GM19468 (cell line): ENCODE results near the gene ZRANB3.

Experiments used
- ATAC-seq: cut with Tn5 transposase; IDR thresholded peaks from one replicate; pipeline ENCODE4 v1.9.1; 2021; ENCODE audit warnings: mild to moderate bottlenecking, moderate library complexity, moderate number of reproducible peaks; ENCODE audit not compliant: unreplicated experiment; ENCODE audit errors: extremely low read depth

The ZRANB3 gene

DNA sequence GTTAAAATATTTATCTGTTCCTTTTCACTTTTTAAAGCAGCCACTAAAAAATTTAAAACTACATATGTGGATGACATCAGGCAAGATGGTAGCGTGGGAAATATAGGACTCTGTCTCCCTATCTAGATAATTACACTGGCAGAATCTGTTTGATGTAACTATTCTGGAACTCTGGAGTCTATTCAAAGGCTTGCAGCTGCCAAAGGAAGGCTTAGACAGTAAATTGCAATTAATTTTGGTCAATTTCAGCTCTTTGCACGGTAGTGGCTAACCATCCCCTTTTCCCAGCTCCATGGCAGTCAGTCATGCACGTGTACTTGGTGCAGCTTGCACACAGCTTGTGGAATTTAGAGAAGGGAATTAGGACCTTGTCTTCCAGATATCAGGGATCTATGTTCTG lies 343.7 kb downstream of the ZRANB3 start:
- no peak for ATAC-seq

DNA sequence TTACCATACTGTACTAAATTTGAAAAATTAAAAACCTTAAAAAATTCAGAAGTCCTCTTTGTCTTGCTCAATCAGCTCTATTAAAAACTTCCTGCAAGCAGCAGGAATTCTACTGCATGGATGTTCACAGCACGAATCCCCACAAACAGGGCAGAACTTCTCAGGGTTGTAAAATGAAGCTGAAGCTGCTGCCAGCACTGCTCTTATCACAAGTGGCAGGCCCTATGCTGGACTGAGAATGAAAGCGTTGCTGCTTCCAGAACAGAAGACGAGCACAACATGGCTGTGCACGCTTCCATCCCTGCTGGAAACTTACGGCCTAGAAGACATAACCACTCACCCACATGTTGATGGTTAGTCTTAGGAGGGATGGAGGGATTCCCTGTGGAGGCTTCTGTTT lies 345.0 kb downstream of the ZRANB3 start:
- no peak for ATAC-seq

DNA sequence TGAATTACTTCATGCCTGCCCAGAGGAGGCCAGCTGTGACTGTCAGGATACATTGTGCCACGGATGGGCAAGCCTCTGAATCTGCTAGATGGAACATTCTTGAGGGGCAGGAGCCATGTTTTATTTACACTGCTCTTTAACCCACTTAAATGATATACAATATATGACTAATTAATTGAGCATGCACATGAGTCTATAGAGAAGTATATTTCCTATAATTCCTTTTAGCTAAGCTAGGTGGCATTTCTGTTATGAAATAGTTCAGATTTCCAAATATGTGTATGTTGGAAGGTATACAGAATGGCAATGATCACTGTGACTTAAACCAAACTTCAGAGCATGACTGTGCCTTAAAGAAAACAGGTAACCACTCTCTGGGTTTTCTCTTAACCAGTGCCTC lies 347.2 kb downstream of the ZRANB3 start:
- no peak for ATAC-seq

DNA sequence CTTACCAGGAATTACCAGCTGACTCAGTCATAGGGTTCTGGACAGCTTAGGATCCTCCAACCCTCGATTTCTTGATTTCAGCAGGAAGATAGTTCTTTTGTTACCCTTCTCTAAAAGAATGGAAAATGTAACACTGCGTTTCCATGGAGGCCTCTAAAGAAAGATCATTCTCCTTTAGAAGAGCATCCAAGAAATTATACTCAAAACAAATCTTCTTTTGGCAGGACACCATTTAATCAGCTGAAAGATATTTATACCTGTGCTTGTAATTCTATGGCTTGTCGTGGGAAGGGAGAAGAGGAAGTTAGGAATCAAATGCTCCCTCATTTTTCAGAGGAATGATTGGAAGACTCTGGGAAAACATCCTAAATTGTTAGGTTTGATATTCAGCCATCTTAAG lies 348.4 kb downstream of the ZRANB3 start:
- ATAC-seq: no peak

DNA sequence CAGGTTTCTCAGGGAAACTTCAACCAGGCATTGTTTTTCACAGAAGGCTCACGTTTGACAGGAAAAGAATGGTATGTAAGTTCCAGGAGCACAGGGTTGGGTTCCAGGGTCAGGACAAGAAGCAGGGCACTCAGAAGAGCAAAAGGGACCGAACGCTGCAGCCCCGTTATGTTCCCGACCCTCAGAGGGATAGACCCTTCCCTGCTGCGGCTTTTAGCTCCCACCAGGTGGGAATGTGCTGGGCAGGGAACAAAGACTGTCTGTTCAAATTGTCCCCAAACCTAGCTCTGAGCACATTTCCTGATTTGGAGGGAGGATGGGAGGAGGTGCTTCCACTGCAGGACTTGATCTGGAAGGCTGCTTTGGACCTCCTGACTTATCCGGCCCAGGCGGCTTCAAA lies 348.8 kb downstream of the ZRANB3 start:
- no peak for ATAC-seq

DNA sequence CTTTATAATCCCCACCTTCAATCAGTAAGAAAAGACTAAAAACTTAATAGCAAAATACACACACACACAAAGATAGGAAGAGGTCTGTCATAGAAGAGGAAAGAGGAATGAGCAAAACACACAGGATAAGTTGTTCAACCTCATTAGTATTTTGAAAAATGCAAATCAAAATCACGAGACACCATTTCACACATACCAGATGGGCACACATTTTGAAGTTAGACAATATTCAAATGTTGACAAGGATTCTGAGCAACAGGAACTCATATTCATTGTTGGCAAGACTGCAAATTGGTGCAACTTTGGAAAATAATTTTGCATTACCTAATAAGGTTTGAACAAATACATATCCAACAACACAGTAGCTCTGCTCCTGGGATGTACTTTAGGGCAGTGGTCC lies 351.3 kb downstream of the ZRANB3 start:
- no peak for ATAC-seq

DNA sequence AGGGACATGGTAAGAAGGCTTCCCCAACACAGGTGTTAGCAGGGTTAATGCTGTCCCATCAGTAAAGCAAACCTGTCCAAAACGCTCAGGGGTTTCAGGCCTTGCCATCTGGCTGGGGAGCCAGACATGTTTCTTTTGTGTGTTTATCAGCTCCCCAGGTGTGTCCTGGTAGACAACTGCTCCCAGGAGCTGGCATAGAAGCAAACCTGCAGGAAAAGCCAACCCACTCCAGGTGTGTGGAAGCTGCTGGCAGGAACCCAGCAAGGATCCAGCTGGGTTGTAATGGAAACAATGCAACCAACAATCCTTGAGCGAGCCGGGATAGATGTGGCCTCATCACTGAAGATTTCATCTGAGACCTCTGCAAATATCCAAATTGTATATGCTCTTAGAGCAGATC lies 355.8 kb downstream of the ZRANB3 start:
- no peak for ATAC-seq

DNA sequence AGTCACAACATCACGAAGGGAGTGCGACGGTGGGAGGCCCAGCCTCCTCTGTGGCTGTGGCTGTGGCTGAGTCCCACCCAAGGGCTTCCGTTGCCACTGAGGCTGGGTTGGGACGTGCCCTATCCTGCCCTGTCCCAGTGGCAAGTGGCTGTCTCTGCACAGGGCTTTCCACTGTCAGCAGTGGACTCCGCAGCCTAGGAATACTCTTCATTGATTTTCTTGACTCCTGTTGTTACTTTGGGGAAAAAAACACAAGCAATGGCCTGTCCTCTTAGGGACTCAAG lies 356.3 kb downstream of the ZRANB3 start:
- no peak for ATAC-seq

DNA sequence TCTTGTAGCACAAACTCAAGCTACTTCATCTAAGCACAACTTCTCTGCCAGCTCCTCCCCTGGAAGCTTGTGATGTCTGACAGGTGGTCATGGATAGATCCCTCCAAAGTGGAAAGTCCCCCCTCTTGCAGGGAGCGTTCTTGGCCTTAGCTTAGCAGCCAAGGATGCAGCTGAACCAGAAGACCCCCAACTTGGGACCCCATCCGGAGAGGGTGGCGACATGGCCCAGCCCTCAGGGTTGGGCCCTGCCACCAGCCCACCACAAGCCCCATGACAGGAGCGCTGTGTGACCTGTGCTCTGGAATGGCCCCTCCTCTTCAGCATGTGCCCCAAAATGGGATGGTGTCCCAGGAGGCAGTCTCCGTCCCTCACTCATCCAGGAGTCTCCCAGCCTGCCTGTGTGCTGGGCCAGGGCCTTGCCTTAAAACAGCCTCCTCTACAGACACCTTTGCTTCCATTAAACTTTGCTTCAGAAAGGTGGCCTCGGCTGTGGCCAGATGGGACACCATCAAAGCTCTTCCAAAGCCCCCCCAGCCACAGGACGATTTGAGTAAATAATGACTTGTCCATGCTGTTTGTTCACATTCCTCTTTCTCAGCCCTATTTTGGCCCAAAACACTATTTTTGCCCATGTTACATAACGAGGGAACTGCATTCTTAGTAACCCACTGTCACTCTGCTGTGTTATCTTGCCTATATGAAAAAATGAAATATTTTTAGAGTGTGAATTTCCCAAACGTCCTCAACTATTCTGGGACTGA lies 356.8 kb downstream of the ZRANB3 start:
- ATAC-seq: no peak

DNA sequence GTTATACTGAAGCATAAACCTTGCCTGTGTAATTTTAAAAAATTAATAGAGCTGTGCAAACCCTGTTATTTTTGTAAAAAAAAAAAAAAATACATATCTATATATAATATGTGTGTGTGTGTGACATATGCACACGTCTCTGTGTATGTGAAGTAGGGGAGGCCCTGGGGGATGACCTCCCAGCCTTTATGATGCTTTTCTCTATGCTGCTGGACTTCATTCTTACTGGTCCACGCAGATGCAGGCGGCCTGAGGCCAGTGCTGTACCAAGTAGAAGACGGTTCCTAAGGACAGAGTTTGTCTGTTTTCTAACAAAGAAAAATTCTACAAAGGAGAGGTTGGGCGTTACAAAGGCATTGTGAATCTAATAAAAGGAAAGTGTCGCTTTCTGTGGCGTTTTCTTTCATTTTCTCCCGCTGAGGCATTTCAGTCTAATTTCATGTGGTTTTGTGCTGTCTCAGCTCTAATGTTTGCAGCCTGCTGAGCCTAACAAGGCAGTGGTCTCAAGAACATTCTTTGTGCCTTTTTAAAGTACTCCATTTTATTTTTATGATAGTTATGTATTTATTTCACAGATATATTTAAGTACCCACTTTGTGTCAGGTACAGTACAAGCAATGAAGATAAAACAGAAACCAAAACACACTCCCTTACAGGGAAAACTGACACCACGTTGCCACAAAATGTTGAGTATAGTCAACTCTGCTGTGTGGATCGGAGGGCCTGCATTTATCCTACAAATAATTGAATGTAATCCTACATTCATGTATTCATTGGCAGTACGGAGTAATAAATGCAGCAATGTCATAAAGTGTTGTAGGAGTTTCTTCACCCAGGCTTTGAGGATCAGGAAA lies 360.9 kb downstream of the ZRANB3 start:
- ATAC-seq: no peak

DNA sequence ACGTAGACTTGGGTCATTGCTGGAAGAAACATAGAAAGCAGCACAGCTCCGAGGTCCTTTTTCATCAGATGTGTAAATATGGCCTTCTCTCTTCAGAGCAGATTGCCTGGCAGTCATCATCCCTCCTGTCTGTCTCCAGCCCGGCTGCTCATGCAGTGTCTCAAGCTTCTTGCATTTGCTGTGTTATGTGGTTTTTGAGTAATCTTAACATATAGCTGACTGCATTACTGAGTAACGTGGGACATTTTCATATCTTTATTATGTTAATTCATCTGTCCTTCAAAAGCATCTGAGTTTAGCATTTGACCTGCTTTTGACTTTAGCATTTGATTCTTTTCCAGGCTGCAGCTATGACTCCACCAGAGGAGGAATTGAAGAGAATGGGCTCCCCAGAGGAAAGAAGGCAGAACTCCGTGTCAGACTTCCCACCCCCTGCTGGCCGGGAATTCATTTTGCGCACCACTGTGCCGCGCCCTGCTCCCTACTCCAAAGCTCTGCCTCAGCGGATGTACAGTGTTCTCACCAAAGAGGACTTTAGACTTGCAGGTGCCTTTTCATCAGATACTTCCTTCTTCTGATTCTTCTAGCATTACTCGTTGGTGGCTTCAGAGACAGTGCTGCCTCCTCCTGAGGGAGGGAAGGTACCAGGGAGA lies 362.7 kb downstream of the ZRANB3 start:
- no peak for ATAC-seq

DNA sequence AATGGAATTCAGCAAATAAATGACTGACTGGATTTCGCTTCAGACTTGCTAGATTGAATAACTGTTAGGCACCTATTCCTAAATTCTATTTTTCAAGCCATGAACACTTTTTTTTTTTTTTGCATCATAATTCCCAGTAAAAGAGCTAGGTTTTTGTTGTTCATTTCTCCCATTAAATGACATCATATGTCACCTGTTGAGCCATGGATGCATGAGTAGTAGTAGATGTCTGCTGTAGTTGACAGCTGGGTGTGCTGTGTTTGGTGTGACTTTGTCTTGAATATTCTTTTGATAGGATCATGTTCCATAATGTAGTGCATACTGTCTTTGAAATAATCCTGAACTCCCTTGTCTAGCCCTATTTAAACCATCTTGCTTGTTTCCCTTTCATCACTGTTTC lies 363.7 kb downstream of the ZRANB3 start:
- ATAC-seq: no peak

DNA sequence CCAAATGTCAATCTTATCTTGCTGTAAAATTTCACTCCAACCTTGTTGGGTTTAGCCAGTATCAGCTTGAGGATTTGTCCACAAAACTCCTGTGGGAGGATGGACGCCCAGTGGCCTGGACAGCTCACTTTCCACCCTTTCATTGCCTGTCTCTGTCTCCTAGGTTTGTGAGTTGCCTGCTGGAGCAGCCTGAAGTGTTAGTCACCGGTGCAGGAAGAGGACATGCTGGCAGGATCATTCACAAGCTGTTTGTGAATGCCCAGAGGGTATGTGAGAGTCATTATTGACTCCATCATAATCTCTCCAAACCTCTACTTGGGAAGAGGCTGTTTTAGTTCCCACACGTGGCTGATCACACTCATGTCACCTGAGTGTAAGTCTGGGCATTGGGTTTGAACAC lies 366.6 kb downstream of the ZRANB3 start:
- ATAC-seq: no peak

DNA sequence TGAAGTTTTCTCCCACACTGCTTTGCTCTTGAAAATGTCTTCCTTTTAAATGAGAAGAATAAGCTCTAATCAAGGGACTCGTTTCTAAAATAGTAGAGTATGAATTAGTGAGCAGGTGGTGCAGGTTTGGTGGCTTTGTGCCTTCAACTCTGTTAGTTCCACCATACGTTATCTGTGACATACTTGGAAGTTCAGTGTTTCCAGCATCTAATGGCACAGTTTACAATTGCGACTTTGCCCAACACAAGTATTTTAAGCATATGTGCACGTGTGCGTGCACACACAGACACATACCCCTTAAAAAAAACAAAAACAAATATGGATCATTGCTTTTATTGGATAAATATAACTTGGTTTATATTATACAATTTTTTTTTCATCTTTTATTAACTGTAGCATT lies 367.1 kb downstream of the ZRANB3 start:
- ATAC-seq: no peak

DNA sequence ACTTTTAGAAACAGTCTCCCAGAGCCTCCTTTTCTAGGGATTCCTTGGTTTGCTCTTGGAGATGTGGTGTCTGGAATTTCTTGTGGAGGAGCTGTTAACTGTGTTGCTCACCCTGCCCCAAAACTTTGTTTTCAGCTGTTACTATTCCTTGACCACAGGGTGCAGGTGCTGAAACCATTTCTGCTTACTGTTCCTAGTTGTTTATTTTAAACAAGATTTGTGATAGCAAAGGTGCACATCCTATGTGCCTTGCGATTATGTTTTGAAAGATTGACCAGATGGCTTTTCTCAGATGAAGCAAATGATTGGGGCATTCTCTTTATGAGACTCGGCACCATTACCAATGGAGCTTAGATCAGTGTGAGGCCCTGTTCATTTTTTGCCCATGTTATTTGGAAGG lies 367.7 kb downstream of the ZRANB3 start:
- no peak for ATAC-seq

DNA sequence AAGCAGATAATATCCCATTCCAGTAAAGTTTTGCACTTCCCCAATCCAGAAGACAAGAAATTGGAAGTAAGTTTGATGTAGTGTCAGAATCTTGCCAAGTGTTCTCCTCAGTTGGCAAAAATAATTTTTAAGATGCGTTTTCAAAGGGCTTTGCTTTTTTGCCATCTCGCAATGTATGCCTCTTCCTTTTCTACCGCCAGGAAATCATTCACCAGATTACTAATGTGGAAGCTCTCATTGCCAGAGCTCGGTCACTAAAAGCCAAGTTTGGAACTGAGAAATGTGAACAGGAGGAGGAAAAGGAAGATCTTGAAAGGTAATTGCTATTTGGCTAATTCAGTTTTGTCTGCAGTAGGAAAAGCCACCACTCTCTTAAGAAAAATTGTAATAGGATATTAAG lies 368.2 kb downstream of the ZRANB3 start:
- no peak for ATAC-seq

DNA sequence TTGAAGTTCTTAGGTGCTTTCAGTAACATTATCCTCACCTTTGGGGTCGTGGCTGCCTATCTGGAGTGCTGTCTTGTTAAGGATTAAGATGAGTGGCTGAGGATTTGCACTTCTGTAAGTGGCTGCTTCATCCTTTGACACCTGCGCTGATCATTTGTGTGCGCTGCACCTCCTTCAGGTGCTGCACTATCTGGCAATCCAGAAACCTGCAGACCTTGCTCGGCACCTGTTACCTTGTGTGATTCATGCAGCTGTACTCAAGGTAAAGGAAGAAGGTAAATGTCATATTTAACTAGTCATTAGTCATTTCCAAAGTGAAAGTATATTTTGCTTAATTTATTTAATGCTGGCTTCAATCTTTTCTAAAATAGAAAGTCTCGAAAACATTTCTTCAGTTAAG lies 368.6 kb downstream of the ZRANB3 start:
- no peak for ATAC-seq

DNA sequence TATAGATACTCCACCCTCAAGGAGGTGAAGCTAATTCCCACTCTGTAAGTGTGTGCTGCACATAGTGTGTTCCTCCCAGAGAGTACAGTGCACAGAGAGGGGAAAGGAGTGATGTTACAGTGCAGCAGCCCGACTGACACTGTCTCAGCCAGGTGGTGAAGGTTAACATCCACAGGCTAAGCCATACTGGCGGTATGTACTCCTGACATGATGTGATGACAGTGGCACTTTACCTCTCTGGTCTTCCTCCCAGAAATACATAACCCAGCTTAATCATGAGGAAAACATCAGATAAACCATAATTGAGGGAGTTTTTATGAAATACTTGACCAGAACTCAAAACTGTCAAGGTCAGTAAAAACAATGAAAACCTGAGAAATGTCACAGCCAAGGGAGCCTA lies 371.8 kb downstream of the ZRANB3 start:
- ATAC-seq: no peak

DNA sequence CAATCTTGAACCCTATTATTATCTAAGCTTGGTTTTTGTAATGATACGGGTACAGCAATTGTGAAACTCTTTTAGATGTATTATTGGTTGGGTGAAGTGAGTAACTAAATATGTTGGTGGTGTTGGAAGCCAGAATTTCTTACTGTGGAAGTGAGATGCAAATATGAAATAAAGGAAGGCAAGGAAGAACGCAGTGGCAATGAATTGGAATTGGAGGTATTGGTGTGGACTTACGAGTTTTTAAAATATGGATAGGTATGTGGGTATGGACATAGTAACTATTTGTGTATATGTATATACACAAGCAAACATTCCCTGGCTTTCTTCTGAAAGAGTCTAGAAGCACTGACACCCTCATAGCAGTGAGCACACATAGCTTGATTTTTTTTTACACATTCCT lies 373.2 kb downstream of the ZRANB3 start:
- no peak for ATAC-seq

DNA sequence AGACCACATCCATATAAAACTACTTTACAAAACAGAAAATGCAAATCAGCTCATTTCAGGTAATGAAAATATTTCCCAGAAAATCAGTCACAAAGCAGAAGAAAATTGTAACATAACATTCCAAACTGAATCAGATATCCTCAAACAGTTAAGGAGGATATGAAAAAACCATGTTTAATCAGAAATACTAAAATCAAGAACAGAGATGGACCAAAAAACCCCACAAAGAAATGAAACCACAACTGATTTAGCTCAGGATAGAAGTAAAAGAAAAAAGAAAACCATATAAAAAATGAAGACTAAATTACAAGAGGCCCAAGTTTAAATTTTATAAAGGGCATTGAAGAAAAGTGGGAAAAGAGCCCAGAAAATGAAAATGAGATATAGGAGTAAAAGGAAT lies 376.1 kb downstream of the ZRANB3 start:
- no peak for ATAC-seq

DNA sequence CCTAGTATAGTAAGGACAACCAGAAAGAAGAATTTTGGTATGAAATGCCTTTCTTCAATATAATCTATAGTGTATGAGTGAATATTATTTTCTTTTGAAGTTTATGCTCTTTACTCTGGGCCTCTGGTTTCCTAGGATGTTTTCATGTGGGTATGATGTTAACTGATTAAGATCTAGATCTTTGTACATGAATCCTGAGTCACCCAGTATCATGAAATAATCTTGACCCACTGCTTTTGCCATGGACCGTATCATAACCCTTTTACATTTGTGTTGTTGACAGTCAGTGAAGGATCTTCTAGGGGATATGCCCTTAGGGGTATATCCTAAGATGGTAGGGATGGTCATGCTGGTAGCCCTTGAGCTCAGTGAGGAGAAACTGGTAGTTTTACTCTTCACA lies 378.7 kb downstream of the ZRANB3 start:
- ATAC-seq: no peak
